HG03097 (cell line): ENCODE results near the gene DUSP10.

Experiments used
- ATAC-seq: cut with Tn5 transposase; IDR thresholded peaks from one replicate; pipeline ENCODE4 v1.9.1; 2021; ENCODE audit not compliant: unreplicated experiment, low FRiP score

The DUSP10 gene

DNA sequence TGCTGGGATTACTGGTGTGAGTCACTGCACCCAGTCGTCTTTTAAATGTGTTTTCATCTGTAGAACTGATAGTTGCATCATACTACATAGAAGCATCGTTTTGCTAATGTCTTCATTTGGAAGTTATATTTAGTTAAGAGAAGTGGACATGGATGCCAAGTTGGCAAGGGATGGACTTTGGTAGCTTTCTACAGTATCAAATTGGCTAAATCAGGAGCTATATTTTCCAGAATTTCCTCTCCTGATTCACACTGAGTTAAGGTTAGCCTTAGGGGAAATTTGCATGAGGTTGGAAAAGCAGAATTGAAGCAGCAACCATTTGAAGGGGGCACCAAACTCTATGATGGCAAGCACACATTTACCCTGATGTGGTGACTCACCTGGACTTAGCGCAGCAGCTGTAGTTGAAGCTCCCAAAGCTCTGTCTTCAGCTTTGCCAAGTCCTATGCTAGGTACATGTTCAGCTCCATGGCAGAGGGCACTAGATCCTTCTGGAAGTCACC lies 43.9 kb downstream of the DUSP10 start:
- no peak for ATAC-seq

DNA sequence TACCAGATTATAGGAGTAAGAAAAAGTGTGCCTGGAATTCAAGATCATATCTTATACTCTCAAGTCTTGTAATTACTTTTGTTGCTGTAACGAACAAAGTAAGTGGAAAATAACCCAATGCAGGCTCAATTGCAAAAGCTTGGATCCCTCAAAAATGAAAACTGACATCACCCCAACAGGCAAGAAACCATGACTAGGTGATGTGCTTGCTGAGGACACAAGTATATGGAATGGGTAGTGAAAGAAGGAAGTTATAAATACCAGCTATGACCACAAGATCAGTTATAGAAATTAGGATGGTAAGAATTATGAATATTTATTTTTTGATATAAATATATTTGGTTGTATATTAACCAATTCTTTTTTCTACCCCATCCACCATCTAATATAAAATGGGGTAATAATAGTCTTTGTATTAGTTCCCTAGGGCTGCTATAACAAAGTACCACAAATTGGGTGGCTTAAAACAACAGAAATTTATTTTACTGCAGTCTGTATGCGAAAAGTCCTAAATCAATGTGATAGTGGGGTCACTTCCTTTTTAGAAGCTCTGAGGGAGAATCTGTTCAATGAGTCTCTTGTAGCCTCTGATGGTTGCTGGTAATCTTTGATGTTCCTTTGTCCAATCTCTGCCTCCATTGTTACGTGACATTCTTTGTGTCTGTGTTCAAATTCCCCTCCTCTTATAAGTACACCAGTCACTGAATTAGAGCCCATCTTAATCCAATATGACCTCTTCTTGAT lies 45.0 kb downstream of the DUSP10 start:
- no peak for ATAC-seq

GRCh38 chr1:221696027-221696426 lies 45.9 kb downstream of the DUSP10 start:
- ATAC-seq: no peak

- ATAC-seq: no peak
These were observed 46.6 kb downstream of the DUSP10 start for GRCh38 chr1:221695301-221695700.

GRCh38 chr1:221694109-221694508 lies 47.8 kb downstream of the DUSP10 start:
- no peak for ATAC-seq

DNA sequence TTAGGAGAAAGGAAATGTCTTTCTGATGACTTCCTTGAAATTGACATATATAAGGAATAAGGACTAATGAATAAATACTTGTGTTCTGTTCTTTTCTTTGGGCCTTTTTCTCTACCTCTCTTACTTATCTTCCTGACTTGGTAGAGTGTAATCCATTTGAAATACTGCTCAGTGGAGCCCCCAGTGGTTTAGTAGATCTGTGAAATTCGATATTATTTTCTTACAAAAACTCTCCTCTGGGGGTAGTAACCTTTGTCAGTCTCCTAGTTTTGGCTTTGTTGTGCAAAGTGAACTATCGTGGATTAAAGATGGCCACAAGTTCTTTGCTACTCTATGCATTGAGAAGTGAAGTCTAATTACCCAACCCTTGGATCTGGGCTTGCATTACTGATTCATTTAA lies 48.8 kb downstream of the DUSP10 start:
- no peak for ATAC-seq

- ATAC-seq: no peak
These were observed 49.2 kb downstream of the DUSP10 start for GRCh38 chr1:221692643-221693042.

- ATAC-seq: no peak
These were observed 50.6 kb downstream of the DUSP10 start for GRCh38 chr1:221691261-221691660.

DNA sequence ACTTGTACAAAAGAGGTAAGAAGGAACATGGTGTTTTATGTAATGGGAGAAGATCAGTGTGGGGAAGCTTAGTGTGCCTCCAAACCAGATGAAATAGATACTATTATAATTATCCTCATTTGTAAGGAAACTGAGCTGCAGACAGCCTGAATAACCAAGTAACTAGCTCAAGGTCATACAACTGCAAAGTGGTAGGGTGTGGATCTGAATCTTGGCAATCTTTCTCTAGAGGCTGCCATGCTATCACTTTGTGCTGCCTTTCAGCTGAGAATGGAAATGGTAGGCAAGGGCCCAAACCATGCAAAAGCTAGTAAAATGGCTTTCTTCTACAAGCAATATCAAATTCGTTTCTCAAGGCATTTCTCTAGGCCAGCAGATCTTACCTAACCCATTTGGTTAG lies 51.0 kb downstream of the DUSP10 start:
- ATAC-seq: no peak

DNA sequence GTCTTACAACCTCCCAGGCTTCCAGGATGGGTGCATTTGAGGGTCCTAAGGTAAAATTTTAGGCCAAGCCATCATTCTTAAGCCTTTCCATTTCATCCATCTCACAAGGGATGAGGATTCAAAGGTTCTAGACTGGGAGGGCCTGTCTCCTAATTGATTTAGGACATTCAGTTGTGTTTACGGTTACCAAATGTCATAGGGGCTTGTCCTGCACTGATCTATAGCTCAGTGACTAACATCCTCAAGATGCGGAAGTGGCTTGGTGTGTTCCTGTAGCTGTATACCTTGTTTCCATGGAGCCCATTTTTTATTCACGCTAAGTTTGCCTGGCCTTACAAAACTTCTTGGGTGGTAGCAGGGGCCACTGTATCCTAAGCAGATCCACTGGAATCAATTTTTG lies 52.8 kb downstream of the DUSP10 start:
- ATAC-seq: no peak

DNA sequence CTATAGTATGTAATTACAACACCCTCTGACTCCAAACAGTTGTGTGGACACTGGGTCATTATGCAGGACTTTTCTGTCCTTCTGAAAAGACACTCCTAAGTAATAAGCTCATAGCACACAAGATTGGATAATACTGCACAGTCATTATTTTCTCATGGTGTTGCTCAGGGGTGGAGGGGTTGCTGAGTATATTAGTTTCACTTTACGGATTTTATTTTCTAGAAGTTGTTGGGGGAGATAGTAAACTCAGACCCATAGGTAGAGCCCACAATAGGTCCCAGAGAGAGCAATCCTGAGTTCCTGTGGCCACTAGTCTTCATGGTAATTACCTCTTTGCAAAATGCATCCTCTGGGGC lies 53.4 kb downstream of the DUSP10 start:
- ATAC-seq: no peak

- ATAC-seq: no peak
These were observed 53.9 kb downstream of the DUSP10 start for GRCh38 chr1:221687836-221688487.

DNA sequence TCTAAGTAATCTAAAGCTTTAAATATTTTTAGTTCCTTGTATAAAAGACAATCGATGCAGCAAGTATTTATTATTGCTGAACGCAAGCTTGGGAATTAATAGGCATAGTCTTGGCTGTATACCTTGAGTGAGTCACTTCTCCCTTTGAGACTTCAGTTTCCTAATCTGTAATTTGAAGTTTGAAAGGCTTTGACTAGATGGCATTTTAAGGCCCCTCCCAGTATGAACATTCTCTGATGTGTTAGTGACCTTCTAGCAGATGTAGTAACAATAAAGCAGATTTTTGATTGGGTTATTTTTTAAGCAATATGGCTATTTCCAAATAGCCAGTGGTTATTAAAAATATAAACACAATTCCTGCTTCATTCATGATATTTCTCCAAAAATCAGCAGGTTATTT lies 58.2 kb downstream of the DUSP10 start:
- ATAC-seq: no peak

GRCh38 chr1:221680085-221680484 lies 61.8 kb downstream of the DUSP10 start:
- ATAC-seq: no peak

GRCh38 chr1:221678014-221678413 lies 63.9 kb downstream of the DUSP10 start:
- ATAC-seq: no peak

DNA sequence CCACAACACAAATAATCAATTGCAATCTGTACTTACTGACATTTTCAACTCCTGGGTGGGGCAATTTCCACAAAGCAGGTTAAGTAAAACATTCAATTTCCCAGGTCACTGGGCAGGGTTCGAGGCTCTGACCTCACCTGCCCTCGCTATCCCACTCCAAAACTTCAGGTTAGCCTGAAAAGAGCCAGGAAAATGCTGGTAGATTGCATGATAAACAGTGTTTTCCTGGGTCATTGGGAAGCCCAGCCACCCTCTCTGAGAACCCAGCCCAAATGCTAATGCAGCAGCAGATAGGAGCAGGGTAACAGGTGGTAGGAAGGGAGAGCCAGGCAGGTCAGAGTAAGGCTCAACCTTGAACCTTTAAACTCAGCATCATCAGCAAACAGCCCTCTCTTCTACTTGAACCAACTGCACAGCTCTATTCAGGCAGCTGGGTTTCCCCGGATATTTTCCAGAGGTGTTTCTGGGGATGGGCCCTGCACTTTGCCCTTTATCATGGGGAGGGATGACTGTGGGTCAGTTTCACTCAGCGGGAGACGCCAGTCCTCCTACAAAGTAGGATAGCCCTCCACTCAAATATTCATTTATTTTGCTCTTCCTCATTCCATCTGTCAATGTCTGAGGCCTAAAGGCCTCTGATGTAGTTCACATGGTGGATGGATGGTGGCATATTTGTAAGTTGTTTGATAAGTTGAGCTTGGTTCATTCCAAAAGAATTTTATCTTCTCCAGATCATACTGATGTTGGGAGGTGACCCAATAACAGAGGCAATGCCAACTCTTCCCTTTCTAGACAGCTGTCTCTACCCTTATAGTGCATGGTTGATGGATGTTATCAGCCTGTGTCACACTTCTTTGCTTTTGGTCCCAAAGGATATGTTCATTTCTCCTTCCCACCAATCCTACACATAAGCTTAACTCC lies 65.7 kb downstream of the DUSP10 start:
- no peak for ATAC-seq

- no peak for ATAC-seq
These were observed 68.9 kb downstream of the DUSP10 start for GRCh38 chr1:221672965-221673364.

- ATAC-seq: no peak
These were observed 69.6 kb downstream of the DUSP10 start for GRCh38 chr1:221672239-221672645.

GRCh38 chr1:221670081-221670480 lies 71.8 kb downstream of the DUSP10 start:
- no peak for ATAC-seq

DNA sequence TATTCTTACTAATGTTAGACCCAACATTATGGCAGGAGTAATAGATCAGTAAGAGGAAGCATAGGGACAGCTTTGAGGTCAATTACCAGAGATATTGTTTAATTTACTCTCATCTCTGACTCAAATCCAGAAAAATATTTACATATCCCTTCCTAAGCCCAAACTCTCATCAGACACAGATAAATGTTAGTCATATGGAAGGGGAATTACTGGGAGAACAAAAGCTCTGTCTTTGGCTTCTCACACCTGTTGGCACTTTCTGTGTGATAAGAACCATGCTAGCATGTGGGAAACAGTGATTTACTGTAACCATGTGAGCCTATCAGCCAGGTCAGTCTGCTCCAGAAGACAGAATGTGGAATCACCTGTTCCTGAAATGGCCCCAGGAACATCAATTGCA lies 72.4 kb downstream of the DUSP10 start:
- no peak for ATAC-seq

DNA sequence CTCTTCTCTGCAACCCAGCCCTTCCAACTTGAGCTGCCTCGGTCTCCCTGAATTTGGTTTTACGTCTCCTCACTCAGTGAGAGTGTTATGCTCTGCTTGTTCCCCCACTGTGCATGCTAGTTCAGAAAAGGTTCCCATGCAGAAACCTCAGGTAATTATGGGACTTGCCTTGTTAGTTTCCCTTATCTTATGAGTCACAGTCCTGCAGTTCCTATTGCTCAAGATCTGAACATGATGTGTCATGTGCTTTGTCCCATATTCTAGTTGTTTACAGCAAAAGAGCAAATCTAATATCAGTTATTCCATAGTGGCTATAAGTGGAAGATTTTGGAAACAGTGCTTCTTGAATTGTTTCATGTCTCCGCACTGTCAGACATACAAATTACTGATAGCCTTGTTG lies 74.4 kb downstream of the DUSP10 start:
- peak; percentile 88 for ATAC-seq
